Heart left ventricle (tissue), 16 donors: ENCODE results near the gene EVC. TPM values are rescaled to one million over a fixed set of nuclear protein-coding genes. Genes with fewer than 3 reads are reported as not detected.
A peak's percentile ranks its signal among the peaks of the same experiment; 100 is the strongest.

Experiments used
- ATAC-seq, 4 donors: fragments of 200-7000 bp; cut with Tn5 transposase; one replicate each; pipeline ENCODE4 v1.9.1; 2020 to 2022; ENCODE audit warnings: moderate library complexity in 4 of 4, mild to moderate bottlenecking in 3 of 4, moderate number of reproducible peaks in 1 of 4
- DNase-seq, 5 donors: peaks; one replicate each; pipeline ENCODE4 v3.0.0-alpha.2; 2020
- H3K27ac ChIP-seq, 12 donors: fragments of 200-600 bp; sonication (generic) in 4 of 12; one replicate each; pipeline versions ENCODE4 v1.5.0 to v1.8.0; 2016 to 2022; ENCODE audit warnings: mild to moderate bottlenecking in 2 of 12
- H3K27me3 ChIP-seq, 9 donors: fragments of 200-600 bp; sonication (generic) in 2 of 9; one replicate each; pipeline versions ENCODE4 v1.5.1 to v1.8.0; 2016 to 2022; ENCODE audit warnings: mild to moderate bottlenecking in 3 of 9
- H3K36me3 ChIP-seq, 9 donors: fragments of 200-600 bp; sonication (generic) in 2 of 9; one replicate each; pipeline versions ENCODE4 v1.5.0 to v1.8.0; 2018 to 2022; ENCODE audit warnings: mild to moderate bottlenecking in 2 of 9
- H3K4me1 ChIP-seq, 12 donors: fragments of 200-600 bp; sonication (generic) in 4 of 12; one replicate each; pipeline versions ENCODE4 v1.5.0 to v1.8.0; 2016 to 2022; ENCODE audit warnings: mild to moderate bottlenecking in 3 of 12
- H3K4me3 ChIP-seq, 12 donors: fragments of 200-600 bp; sonication (generic) in 4 of 12; one replicate each; pipeline versions ENCODE4 v1.5.0 to v1.8.0; 2017 to 2022; ENCODE audit warnings: mild to moderate bottlenecking in 9 of 12, moderate library complexity in 4 of 12
- H3K9me3 ChIP-seq, 12 donors: fragments of 200-600 bp; sonication (generic) in 4 of 12; one replicate each; pipeline versions ENCODE4 v1.5.0 to v1.8.0; 2016 to 2022; ENCODE audit warnings: mild to moderate bottlenecking in 1 of 12
- CTCF ChIP-seq, 12 donors: fragments of 200-600 bp; sonication (generic) in 4 of 12; IDR thresholded peaks; one replicate each; pipeline versions ENCODE4 v1.5.0 to v1.8.0; 2018 to 2022; ENCODE audit warnings: antibody characterized with exemption in 12 of 12, mild to moderate bottlenecking in 5 of 12
- POLR2A ChIP-seq, 2 donors: fragments of 450-650 bp; IDR thresholded peaks; one replicate each; pipeline ENCODE4 v1.6.1; 2017; ENCODE audit warnings: antibody characterized with exemption in 2 of 2, mild to moderate bottlenecking in 2 of 2, moderate library complexity in 2 of 2
- WGBS, 4 donors: extraction: QIAGEN DNeasy Blood & Tissue Kit in 2 of 4; methylation state at CpG; one replicate each; pipeline versions ENCODE4 v1.1.5 to v1.1.7; 2013 to 2018; 5-methylcytosine and 5-hydroxymethylcytosine counted together
- intact Hi-C, 10 donors: fragments of 100-400 bp; cut with DNase I; formaldehyde crosslinking; loops; one replicate each; pipeline versions ENCODE4 v1.11.1 to v1.14.2; 2022
- polyA plus RNA-seq, 2 donors: library from polyadenylated mRNA; stranded (reverse); fragments of 200-250 nt; gene quantifications; one replicate each; pipeline ENCODE4 v1.2.3, GENCODE V29; 2013
- total RNA-seq, 9 donors: library from RNA; depleted of rRNA in 2 of 9; stranded (reverse); fragments of >200 nt in 2 of 9; fragmentation: NEBNext Ultra II Directional in 3 of 9; extraction: Animal tissue kit (Norgen Biotek cat#: 25700) in 3 of 9; gene quantifications; one replicate each; pipeline versions ENCODE4 v1.1.0 to v1.2.4, GENCODE V29; 2016 to 2023
- donor health status: ischemic (EF 13 %, LVEDD 7.1; RV severe dilation, severe dysfunction).
- donor health status: healthy with polysubstance abuse.
- donor health status: DM: no; HTN: yes; CAD: no.
- donor health status: DM: no; HTN: no; CAD: no.
- donor health status: ischemic (EF 25% LVEDD 6.9; RV normal size, moderate dysfunction).
- donor health status: ischemic (EF 25% LVEDD 5.7; RV mildly dilated, moderate dysfunction).
- donor health status: healthy.
- donor health status: DM: yes; HTN: yes; CAD: no.
- donor health status: ischemic (EF 35%, LVEDD 5.7; RV mildly dilated, moderate dysfunction).
- donor health status: nonischemic (EF 11% LVEDD 7.7; RV severe dilation, severe dysfunction).
- donor health status: DM: yes; HTN: yes; CAD: no.
- donor health status: PGD.
- donor health status: ischemic (EF 29% LVEDD 5.4; RV normal size, mild dysfunction).
- donor health status: nonischemic (EF 23%, LVEDD 6.1; RV moderate dilation, normal function).

The EVC gene
- total and polyA plus RNA-seq, 11 donors = 2.4 to 11.3 (median 4.1) TPM

GRCh38 chr4:5710065-5710960 lies 688 bp upstream of the EVC start:
- H3K4me1 ChIP-seq = peaks cover 0 to 44% (median 18%) of the 10 kb centered on the region in 12 donors

GRCh38 chr4:5711479-5712184 lies 631 bp downstream of the EVC start:
- WGBS, 4 donors = 13 to 22% (median 15%) methylated on average over 34 to 52 of the region's 52 CpGs

More at GRCh38 chr4:5710065-5710960, 688 bp upstream of the EVC start:
- DNase-seq = no peak
- Histone ChIP-seq H3K36me3 (peaks cover 0 to 8% (median 0%) of the 10 kb centered on the region in 9 donors), H3K4me3 (peak overlapping the region; percentile 3 to 75 (median 54)), H3K27ac (peak overlapping the region in 11 of 12 donors; percentile 27 to 87 (median 50)), H3K9me3 (peaks cover 0 to 11% (median 5%) of the 10 kb centered on the region in 12 donors), H3K27me3 (peaks cover 0 to 45% (median 8%) of the 10 kb centered on the region in 9 donors)
- TF ChIP-seq POLR2A (IDR thresholded peaks at IDR 0.05) = no peak
- peak in 3 of 12 donors; percentile 21 to 30 (median 24) for TF ChIP-seq CTCF (IDR thresholded peaks at IDR 0.05)
- ATAC-seq = peak in 3 of 4 donors; percentile 7 to 22 (median 16)
- WGBS, 4 donors = 22 to 25% (median 24%) methylated on average over 13 of the region's 13 CpGs
- intact Hi-C loops = no loop called here

GRCh38 chr4:5712517-5712916 lies 1.5 kb downstream of the EVC start:
- intact Hi-C loops = no loop called here
- ATAC-seq = no peak
- Histone ChIP-seq H3K27me3 (peaks cover 0 to 37% (median 8%) of the 10 kb centered on the region in 9 donors), H3K36me3 (peaks cover 0 to 8% (median 0%) of the 10 kb centered on the region in 9 donors), H3K4me1 (peaks cover 0 to 37% (median 13%) of the 10 kb centered on the region in 12 donors), H3K4me3 (no peak overlapping the region), H3K27ac (no peak overlapping the region), H3K9me3 (peaks cover 0 to 20% (median 7%) of the 10 kb centered on the region in 12 donors)
- no peak for DNase-seq
- WGBS, 4 donors = 94 to 96% (median 96%) methylated on average over 7 of the region's 7 CpGs
- no peak for TF ChIP-seq CTCF (IDR thresholded peaks at IDR 0.05)
- no peak for TF ChIP-seq POLR2A (IDR thresholded peaks at IDR 0.05)

More at GRCh38 chr4:5711479-5712184, 631 bp downstream of the EVC start:
- peaks cover 0 to 44% (median 18%) of the 10 kb centered on the region in 12 donors for H3K4me1 ChIP-seq
- H3K27me3 ChIP-seq = peaks cover 0 to 44% (median 8%) of the 10 kb centered on the region in 9 donors
- ATAC-seq = peak in 1 of 4 donors; percentile 4
- H3K9me3 ChIP-seq = peaks cover 0 to 20% (median 7%) of the 10 kb centered on the region in 12 donors
- intact Hi-C loops = no loop called here
- DNase-seq = peak in 3 of 5 donors; percentile 17 to 38 (median 33)
- H3K27ac ChIP-seq = peak overlapping the region in 5 of 12 donors; percentile 14 to 75 (median 27)
- TF ChIP-seq CTCF (IDR thresholded peaks at IDR 0.05) = no peak
- no peak for TF ChIP-seq POLR2A (IDR thresholded peaks at IDR 0.05)
- peak overlapping the region in 11 of 12 donors; percentile 27 to 75 (median 59) for H3K4me3 ChIP-seq
- H3K36me3 ChIP-seq = peaks cover 0 to 8% (median 0%) of the 10 kb centered on the region in 9 donors
